ENCODE measurements around the gene IFT81.

- TF ChIP-seq POLR2A (IDR thresholded peaks at IDR 0.05) (no peak), CTCF (IDR thresholded peaks at IDR 0.05) (no peak)
These were observed 127.2 kb downstream of the IFT81 start for GRCh38 chr12:110251381-110251780.
